IPS-18c (cell line): Measurements from ENCODE around the gene PLGRKT.
"Not testable (repeated sequence)": the region's sequence is repeated elsewhere in the genome, so short reads cannot be mapped to it uniquely, and the experiment has no call there.

Source experiments
- H3K4me3 ChIP-seq: 2 replicates; pipeline ENCODE4 v1.7.0; 2013; ENCODE audit warnings: low read depth, mild to moderate bottlenecking, low read length, moderate library complexity; ENCODE audit not compliant: insufficient read depth
- H3K9me3 ChIP-seq: one replicate; pipeline ENCODE4 v1.6.1; 2013; ENCODE audit warnings: mild to moderate bottlenecking, low read length, moderate library complexity; ENCODE audit not compliant: control insufficient read depth, insufficient read depth

The PLGRKT gene

GRCh38 chr9:5437254-5438216 lies at the start of gene PLGRKT:
PLGRKT (minus strand) TSS chr9:5437925; CDS start chr9:5431977, 5,948 bp downstream.
- peaks cover 11% of the 10 kb centered on the region for H3K9me3 ChIP-seq
- H3K4me3 ChIP-seq = peak within 1 kb of the TSS; percentile 70

DNA sequence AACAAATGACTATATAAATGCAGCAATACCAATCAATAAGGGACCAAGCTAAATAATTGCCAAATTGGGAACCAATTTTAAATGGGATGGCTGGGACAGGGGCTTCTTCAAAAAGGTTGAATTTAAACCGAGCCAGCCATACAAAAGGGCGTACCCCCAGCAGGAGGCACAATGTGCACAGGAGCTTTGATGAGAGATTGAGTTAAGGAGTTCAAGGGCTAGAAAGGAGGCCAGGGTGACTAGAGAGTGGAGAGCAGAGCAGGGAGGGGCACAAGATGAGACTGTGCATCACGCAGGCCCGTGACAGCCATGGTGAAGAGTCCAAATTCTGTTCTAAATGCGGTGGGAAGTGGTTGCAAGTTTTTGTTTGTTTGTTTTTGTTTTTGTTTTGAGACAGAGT lies 49.3 kb upstream of the PLGRKT start:
- H3K4me3 ChIP-seq = no peak overlapping the region

GRCh38 chr9:5485378-5486085 lies 47.8 kb upstream of the PLGRKT start:
- no peaks in the 10 kb centered on the region for H3K9me3 ChIP-seq
- no peak overlapping the region for H3K4me3 ChIP-seq

More for the DNA sequence above, 49.3 kb upstream of the PLGRKT start:
- no peaks in the 10 kb centered on the region for H3K9me3 ChIP-seq

GRCh38 chr9:5483306-5483705 lies 45.6 kb upstream of the PLGRKT start:
- Histone ChIP-seq H3K4me3 (no peak overlapping the region), H3K9me3 (no peaks in the 10 kb centered on the region)

GRCh38 chr9:5482194-5482593 lies 44.5 kb upstream of the PLGRKT start:
- no peak overlapping the region for H3K4me3 ChIP-seq
- peaks cover 6% of the 10 kb centered on the region for H3K9me3 ChIP-seq

GRCh38 chr9:5481322-5482040 lies 43.8 kb upstream of the PLGRKT start:
- peaks cover 8% of the 10 kb centered on the region for H3K9me3 ChIP-seq
- no peak overlapping the region for H3K4me3 ChIP-seq

DNA sequence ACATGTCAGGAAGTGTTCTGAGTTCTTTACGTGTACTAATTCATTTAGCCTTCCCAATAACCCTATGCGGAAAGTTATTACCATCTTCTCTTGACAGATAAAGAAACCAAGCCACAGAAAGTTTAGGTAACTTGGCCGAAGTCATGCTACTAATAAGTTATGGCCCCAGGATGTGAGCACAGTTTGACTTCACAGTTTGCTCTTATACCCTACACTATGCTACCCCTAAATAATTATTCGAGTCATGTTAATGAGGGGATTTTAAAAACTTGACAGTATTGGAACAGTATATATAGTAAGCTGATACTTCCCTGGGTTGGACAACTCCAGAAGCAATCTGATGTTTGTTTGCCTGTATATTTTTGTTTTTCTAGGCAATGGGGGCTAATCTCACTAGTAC lies 43.2 kb upstream of the PLGRKT start:
- Histone ChIP-seq H3K4me3 (no peak overlapping the region), H3K9me3 (peaks cover 8% of the 10 kb centered on the region)

DNA sequence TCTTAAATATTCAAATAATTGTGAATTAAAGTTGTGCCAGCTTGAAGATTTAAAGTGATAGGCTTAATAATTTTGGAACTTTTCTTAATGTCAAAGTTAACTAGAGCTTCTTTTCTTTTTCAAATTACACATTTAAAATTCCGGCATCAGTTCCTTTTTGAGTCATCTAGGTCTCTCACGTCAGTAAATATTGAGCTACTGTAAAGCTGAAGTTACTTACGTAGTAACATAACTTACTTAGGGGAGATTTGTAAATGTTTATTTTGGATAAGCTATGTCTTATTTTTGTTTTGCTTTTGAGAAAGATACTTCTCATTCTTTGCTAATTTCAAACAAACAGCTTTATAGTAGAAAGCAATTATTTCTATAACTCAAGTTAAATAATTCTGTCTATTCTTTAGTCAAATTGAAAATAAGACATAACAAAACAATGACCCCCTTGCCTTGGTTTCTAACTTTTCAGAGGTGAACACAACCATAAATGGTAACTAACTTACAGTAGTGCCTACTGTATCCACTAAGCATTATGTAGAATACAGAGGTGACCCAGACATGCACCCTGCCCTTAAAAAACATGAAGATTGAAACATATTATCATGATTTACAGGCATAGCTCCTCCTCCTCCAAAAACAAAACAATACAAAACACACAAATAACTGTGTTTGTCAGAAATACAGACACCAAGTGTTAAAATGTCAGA lies 42.4 kb upstream of the PLGRKT start:
- no peak overlapping the region for H3K4me3 ChIP-seq

DNA sequence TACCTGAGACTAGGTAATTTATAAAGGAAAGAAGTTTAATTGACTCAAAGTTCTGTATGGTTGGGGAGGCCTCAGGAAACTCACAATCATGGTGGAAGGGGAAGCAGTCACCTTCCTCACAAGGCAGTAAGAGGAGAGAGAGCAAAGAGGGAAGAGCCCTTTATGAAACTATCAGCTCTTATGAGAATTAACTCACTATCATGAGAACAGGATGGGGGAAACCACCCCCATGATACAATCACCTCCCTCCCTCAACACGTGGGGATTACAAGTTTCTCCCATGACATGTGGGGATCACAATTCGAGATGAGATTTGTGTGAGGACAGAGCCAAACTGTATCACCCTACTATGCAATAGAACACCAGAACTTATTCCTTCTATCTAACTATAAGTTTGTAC lies 40.5 kb upstream of the PLGRKT start:
- Histone ChIP-seq H3K9me3 (peaks cover 8% of the 10 kb centered on the region), H3K4me3 (no peak overlapping the region)

More for the DNA sequence above, 42.4 kb upstream of the PLGRKT start:
- H3K9me3 ChIP-seq = peaks cover 8% of the 10 kb centered on the region

DNA sequence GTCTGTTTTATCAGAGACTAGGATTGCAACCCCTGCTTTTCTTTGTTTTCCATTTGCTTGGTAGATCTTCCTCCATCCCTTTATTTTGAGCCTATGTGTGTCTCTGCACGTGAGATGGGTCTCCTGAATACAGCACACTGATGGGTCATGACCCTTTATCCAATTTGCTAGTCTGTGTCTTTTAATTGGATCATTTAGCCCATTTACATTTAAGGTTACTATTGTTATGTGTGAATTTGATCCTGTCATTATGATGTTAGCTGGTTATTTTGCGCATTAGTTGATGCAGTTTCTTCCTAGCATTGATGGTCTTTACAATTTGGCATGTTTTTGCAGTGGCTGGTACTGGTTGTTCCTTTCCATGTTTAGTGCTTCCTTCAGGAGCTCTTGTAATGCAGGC lies 37.9 kb upstream of the PLGRKT start:
- H3K9me3 ChIP-seq, H3K4me3 ChIP-seq: not testable (repeated sequence)

- Histone ChIP-seq H3K4me3 (no peak overlapping the region), H3K9me3 (no peaks in the 10 kb centered on the region)
These were observed 33.1 kb upstream of the PLGRKT start for GRCh38 chr9:5470816-5471215.

GRCh38 chr9:5470122-5470521 lies 32.4 kb upstream of the PLGRKT start:
- H3K9me3 ChIP-seq = no peaks in the 10 kb centered on the region
- no peak overlapping the region for H3K4me3 ChIP-seq

DNA sequence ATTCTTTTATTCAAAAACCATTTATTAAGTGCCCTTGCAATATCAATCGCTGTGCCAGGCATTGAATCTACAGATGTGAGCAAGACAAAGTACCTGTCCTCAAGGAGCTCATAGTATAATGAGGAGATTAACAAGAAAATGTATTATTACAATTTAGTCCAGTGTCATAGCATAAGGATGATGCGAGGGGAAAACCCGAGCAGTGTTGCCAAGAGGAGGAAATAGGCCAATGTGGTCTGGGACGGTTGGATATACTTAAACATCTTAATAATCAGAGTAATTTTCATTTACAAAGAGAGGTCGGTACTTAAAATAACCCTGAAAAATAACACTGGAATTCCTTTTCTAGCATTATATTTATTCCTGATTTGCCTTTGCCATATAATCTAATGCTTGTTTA lies 31.1 kb upstream of the PLGRKT start:
- Histone ChIP-seq H3K4me3 (no peak overlapping the region), H3K9me3 (no peaks in the 10 kb centered on the region)

DNA sequence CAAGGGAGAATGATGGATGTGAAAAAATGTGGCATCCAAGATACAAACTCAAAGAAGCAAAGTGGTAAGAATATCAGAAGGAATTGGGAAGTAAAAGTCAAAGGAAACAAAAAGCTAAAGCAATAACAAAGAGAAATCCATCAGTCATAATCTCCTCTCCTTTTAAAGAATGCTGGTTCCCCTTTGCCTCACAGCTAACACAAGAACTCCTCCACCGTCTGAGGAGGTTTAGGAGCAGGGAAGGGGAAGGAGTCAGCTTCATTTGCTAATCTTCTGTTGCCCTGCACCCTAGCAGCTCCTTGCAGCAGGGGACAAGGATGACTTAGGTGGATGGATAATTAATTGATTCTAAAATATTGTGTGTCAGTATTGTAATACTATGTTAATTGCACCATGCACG lies 29.0 kb upstream of the PLGRKT start:
- H3K9me3 ChIP-seq = no peaks in the 10 kb centered on the region
- H3K4me3 ChIP-seq = no peak overlapping the region

- H3K4me3 ChIP-seq = no peak overlapping the region
- H3K9me3 ChIP-seq = no peaks in the 10 kb centered on the region
These were observed 28.3 kb upstream of the PLGRKT start for GRCh38 chr9:5466005-5466404.

GRCh38 chr9:5464831-5465330 lies 27.2 kb upstream of the PLGRKT start:
- H3K9me3 ChIP-seq, H3K4me3 ChIP-seq: not testable (repeated sequence)

GRCh38 chr9:5460157-5460556 lies 22.4 kb upstream of the PLGRKT start:
- Histone ChIP-seq H3K9me3 (no peaks in the 10 kb centered on the region), H3K4me3 (no peak overlapping the region)
